Stimulated activated CD4-positive, alpha-beta T cell treated with anti-CD3 and anti-CD28 coated beads, TNF-alpha, amount 100 ng/mL, for 4 hours (primary cell): ENCODE results near the gene KIAA1671.

Source experiments
- DNase-seq, 3 experiments: peaks; one replicate each; pipeline ENCODE4 v3.0.0-alpha.2; 2020; ENCODE audit warnings: low read depth in 3 of 3

Gene KIAA1671

GRCh38 chr22:25014896-25015755 lies 62.6 kb downstream of the KIAA1671 start:
- DNase-seq: no peak

DNA sequence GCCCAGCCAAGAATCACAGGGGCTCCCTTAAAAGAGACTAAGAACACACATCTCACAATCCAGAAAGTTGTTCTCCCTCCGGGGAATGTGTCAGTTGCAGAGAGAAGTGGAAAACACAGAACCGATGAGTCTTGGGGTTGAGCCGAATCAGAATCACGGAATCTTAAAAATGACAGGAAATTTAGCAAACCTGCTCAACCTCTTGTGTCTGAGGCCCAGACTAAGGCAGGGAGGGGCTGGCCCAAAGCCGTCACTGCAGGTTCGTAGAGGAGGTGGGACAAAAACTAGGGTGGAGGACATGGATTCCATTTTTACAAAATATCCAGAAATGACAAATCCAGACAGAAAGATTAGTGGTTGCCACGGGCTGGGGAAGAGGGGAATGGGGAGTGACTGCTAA lies 63.8 kb downstream of the KIAA1671 start:
- no peak for DNase-seq

DNA sequence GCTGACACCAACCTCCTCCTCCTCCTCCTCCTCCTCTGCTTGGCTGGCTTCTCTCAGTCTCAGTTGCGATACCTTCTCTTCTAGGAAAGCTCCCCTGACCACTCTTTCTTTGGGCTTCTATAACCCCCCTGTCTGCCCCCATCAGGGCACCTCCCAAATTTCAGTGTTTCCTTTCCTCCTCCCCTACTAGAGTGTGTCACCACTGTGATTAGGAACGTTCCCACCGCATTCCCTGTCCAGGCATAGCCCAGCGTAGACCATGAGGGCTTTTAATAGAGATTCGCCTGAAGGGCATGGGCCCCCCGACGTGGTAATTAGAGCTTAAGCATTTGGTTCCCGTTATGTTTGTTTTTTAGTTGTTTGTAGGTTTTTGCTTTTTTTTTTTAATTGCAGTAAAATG lies 65.5 kb downstream of the KIAA1671 start:
- no peak for DNase-seq

DNA sequence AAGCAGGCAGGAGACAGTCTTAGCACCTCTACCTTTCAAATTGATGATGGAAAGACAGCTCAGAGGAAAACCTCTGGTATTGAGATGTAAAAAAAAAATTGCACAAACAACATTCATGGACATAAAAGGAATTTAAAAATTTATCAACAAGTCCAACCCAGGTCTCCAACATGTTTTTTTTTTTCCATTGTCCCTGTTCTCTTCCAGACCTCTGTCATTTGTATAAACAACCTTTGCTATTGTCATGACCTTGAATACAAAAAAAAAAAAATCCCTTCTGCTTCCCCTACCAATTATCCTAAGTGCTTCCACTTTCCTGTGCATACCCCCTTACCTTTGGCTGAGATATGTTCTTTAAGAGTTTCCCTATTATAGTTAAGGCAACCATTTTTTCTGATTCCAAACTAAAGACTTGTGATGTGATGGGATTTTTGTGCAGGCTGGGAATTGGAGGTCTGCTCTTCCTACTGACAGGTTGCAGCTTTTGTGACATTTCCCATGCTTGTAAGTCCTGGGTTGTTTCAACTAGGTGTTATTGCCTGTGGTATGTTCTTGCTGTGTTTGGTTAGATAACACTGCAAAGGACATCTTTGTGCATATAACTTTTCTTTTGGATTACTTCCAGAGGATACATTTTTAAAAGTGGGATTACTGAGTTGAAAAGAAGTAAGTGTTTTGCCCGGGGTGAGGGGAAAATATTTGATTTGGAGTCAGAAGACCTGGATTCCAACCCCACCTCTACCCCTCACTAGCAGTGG lies 67.1 kb downstream of the KIAA1671 start:
- no peak for DNase-seq

GRCh38 chr22:25021409-25021808 lies 68.9 kb downstream of the KIAA1671 start:
- DNase-seq: no peak

DNA sequence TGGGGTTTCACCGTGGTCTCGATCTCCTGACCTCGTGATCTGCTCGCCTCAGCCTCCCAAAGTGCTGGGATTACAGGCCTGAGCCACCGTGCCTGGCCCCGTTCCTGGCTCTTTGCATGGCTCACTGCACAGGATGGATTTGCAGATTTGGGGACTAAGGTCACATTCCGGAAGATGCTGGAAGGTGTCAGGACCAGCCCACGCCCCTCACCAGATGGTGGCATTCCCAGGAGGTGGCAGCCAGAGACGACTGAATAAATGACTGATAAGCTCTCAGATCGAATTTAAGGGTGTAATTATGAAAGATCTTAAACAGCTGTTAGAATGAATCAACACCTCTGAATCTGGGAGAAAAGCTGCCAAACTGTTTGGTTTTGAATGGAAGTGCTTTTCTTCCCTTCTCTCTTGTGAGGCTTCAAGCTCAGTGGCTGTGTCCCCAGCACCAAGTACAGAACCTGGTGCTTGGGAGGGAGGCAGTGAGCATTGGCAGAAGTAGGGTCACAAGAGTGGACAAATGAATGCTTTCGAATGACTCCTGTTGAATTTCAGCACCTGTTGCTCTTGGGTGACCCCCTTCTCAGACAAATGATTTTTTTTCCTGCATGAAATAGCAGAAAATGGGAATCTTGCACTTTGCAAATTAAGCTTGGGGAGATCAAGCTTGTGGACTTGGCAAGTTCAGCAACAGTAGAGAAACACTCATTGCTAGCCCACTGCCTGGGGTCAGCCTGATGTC lies 69.6 kb downstream of the KIAA1671 start:
- no peak for DNase-seq

- no peak for DNase-seq
These were observed 71.4 kb downstream of the KIAA1671 start for GRCh38 chr22:25023879-25024278.

GRCh38 chr22:25024895-25025294 lies 72.4 kb downstream of the KIAA1671 start:
- DNase-seq: no peak

DNA sequence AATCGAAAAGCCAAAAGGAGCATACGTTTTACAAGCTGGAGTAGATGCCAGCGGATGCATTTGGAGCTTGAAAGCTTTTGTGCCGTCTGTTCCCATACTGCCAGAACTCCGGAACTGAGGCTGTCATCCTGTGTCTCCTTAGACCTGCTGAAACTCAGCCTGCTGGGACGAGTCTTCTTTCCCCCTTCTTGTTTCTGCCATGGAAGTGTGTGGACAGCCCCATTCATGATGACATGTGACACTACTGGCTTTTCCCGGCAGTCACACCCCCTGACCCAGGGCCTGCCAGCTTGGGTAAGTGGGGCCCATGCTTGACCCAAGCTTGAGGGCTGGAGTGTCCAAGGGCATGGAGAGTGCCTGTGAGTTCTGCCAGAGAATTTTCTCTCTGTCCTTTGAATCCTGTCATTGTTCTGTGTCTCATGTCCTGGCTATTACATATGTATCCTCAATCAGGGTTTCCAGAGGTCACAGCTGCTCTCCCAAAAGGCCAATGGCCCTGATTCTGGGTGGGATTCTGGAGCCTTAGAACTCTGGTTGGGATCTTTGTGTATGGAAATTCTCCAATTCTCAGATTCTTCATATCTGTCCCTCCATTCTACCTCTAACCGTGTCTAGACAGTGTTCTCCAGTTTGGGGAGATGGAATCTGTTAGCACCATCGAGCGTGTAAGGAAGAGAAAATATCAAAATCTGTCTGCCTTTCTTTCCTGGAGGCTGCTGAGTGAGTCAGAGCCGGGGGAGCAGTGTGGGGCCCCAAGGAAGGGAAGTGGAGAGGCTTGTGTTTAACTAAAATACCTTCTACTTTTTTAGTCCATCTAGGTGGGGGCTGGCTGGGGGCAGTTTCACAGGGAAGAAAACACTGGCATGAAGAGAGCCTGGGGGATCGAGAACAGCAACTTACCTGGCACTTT lies 73.2 kb downstream of the KIAA1671 start:
- no peak for DNase-seq

GRCh38 chr22:25027043-25027906 lies 74.8 kb downstream of the KIAA1671 start:
- DNase-seq: no peak

- DNase-seq: no peak
These were observed 75.7 kb downstream of the KIAA1671 start for GRCh38 chr22:25027959-25028840.

GRCh38 chr22:25028841-25029141 lies 76.3 kb downstream of the KIAA1671 start:
- DNase-seq: no peak

DNA sequence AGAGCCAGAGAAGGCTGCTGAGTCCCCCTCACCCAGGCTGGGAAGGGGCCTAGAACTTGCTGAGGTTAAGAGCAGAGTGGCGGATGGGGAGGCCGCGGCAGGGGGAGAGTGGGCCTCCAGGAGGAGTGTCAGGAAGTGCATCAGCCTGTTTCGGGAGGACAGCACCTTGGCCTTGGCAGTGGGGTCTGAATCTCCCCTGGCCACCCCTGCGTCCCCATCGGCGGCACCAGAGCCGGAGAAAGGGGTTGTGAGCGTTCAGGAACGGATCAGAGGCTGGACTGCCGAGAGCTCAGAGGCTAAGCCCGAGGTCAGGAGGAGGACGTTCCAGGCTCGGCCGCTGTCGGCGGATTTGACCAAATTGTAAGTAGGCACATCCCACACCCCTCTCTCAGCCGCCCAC lies 76.7 kb downstream of the KIAA1671 start:
- no peak for DNase-seq

GRCh38 chr22:25030636-25031035 lies 78.1 kb downstream of the KIAA1671 start:
- no peak for DNase-seq

DNA sequence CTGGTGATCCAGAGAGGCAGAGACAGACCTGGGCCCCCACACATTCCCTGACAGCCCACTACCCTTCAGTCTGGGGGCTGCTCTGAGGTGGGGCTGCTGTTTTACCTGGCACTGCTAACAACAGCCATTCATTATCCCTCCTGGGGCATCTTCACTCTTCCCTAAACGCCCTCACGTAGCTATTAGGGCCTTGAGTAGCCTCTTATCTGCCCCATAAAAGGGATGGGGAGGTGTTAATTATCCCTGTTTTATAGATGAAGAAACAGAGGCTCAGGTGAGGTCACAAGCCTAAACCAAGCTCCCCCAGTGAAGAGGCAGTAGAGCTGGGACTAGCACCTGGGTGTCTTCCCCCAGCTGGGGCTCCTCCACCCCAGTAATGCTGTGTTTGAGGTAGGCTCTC lies 79.5 kb downstream of the KIAA1671 start:
- DNase-seq: no peak

DNA sequence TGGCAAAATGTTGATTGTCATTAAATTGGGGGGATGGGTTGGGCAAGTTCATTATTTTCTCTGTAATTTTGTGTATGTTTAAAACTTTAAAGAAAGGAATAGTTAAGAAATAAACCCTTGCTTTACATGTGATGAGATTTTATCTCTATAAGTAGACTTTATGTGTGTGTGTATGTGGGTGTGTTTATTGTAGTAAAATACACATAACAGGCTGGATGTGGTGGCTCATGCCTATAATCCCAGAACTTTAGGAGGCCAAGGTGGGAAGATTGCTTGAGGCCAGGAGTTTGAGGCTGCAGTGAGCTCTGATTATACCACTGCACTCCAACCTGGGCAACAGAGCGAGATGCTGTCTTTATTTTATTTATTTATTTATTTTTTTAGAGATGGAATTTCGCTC lies 83.2 kb downstream of the KIAA1671 start:
- no peak for DNase-seq

- DNase-seq: no peak
These were observed 85.7 kb downstream of the KIAA1671 start for GRCh38 chr22:25038239-25038638.

DNA sequence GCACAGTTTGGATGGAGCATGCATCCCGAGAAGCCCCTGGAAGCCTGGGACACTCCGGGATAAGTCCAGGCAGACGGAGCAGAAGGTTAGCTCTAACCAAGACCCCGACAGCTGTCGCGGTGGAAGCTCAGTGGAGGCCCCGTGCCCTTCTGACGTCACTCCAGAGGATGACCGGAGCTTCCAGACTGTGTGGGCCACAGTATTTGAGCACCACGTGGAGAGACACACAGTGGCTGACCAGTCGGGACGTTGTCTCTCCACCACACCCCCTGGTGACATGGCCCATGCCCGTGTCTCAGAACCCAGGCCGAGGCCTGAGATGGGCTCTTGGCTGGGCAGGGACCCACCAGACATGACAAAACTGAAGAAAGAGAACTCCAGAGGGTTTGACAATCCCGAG lies 86.3 kb downstream of the KIAA1671 start:
- no peak for DNase-seq

- no peak for DNase-seq
These were observed 86.7 kb downstream of the KIAA1671 start for GRCh38 chr22:25039255-25039654.

GRCh38 chr22:25039754-25040153 lies 87.2 kb downstream of the KIAA1671 start:
- DNase-seq: no peak
